ENCODE results near the gene NHERF1. TPM values are rescaled to one million over a fixed set of nuclear protein-coding genes. Genes with fewer than 3 reads are reported as not detected.

The NHERF1 gene
- total RNA-seq, 1 experiment from 2014 or later, result 90.8 TPM

- H3K9me3 ChIP-seq (ENCODE audit: control insufficient read depth, insufficient read depth, low read depth, low read length), result no peaks in the 10 kb centered on the region
- ChIA-PET CTCF (no interaction called here), POLR2A (interaction anchor here (0.6 kb wide), 1 partner anchor 10 kb away, joined by 5 read pairs; no protein-coding TSS in a partner anchor)
- no peak overlapping the region for H3K27ac ChIP-seq (ENCODE audit: low read length)
- no peaks in the 10 kb centered on the region for H3K4me1 ChIP-seq (ENCODE audit: control insufficient read depth, insufficient read depth, low read length)
- no peak for TF ChIP-seq SIN3A (IDR thresholded peaks at IDR 0.05; ENCODE audit: borderline replicate concordance, insufficient read depth, low read depth, low read length)
- ATAC-seq (no peak), DNase-seq (ENCODE audit: low read depth, low spot score) (no peak)
- intact Hi-C loops (cut with micrococcal nuclease; ENCODE audit: unreplicated experiment), result no loop called here
- peaks cover 2% of the 10 kb centered on the region; the same call in 1 of the 2 replicates for H3K36me3 ChIP-seq (ENCODE audit: control insufficient read depth, insufficient read depth, low read length)
- H3K27me3 ChIP-seq (ENCODE audit: control insufficient read depth, insufficient read depth, low read length), result no peaks in the 10 kb centered on the region
- no peak overlapping the region for H3K4me3 ChIP-seq (ENCODE audit: low read depth in 2 of 2, low read length in 2 of 2)
- in situ Hi-C loops (cut with HindIII; ENCODE audit: low pct_unique_long_range_greater_than_20kb, low sequenced_read_pairs), result no loop called here
- no TSS peak for BruUV-seq (replicated peaks)
Observed at GRCh38 chr17:74796866-74797265, 48.4 kb downstream of the NHERF1 start.

GRCh38 chr17:74797824-74798223, 49.4 kb downstream of the NHERF1 start:
- POLR2A ChIA-PET, result no interaction called here
- H3K9me3 ChIP-seq (ENCODE audit: control insufficient read depth, insufficient read depth, low read depth, low read length), result no peaks in the 10 kb centered on the region
- no peak for DNase-seq (ENCODE audit: low read depth, low spot score)
- no peaks in the 10 kb centered on the region for H3K4me1 ChIP-seq (ENCODE audit: control insufficient read depth, insufficient read depth, low read length)
- no peak for ATAC-seq
- in situ Hi-C loops (cut with HindIII; ENCODE audit: low pct_unique_long_range_greater_than_20kb, low sequenced_read_pairs), result no loop called here
- TF ChIP-seq REST (IDR thresholded peaks at IDR 0.05; ENCODE audit: insufficient read depth in 1 of 2, low read depth in 2 of 2, low read length in 1 of 2), result no peak
- TF ChIP-seq TCF7L2 (IDR thresholded peaks at IDR 0.05; ENCODE audit: low read depth, low read length), result no peak
- H3K36me3 ChIP-seq (ENCODE audit: control insufficient read depth, insufficient read depth, low read length), result no peaks in the 10 kb centered on the region
- no peak overlapping the region for H3K27ac ChIP-seq (ENCODE audit: low read length)
- CTCF ChIA-PET, result no interaction called here
- BruUV-seq (replicated peaks), result no TSS peak
- intact Hi-C loops (cut with micrococcal nuclease; ENCODE audit: unreplicated experiment), result no loop called here
- H3K27me3 ChIP-seq (ENCODE audit: control insufficient read depth, insufficient read depth, low read length), result no peaks in the 10 kb centered on the region
- H3K4me3 ChIP-seq (ENCODE audit: low read depth in 2 of 2, low read length in 2 of 2), result no peak overlapping the region

GRCh38 chr17:74798239-74798707, 49.8 kb downstream of the NHERF1 start:
- no peak for DNase-seq (ENCODE audit: low read depth, low spot score)
- Histone ChIP-seq H3K4me3 (ENCODE audit: low read depth in 2 of 2, low read length in 2 of 2) (no peak overlapping the region), H3K27ac (ENCODE audit: low read length) (no peak overlapping the region), H3K4me1 (ENCODE audit: control insufficient read depth, insufficient read depth, low read length) (no peaks in the 10 kb centered on the region; the same call in 1 of the 2 replicates), H3K9me3 (ENCODE audit: control insufficient read depth, insufficient read depth, low read depth, low read length) (no peaks in the 10 kb centered on the region), H3K27me3 (ENCODE audit: control insufficient read depth, insufficient read depth, low read length) (no peaks in the 10 kb centered on the region), H3K36me3 (ENCODE audit: control insufficient read depth, insufficient read depth, low read length) (no peaks in the 10 kb centered on the region)
- in situ Hi-C loops (cut with HindIII; ENCODE audit: low pct_unique_long_range_greater_than_20kb, low sequenced_read_pairs) (no loop called here), intact Hi-C loops (cut with micrococcal nuclease; ENCODE audit: unreplicated experiment) (no loop called here)
- no TSS peak for BruUV-seq (replicated peaks)
- TF ChIP-seq SIN3A (IDR thresholded peaks at IDR 0.05; ENCODE audit: borderline replicate concordance, insufficient read depth, low read depth, low read length) (no peak), CTCF (IDR thresholded peaks at IDR 0.05) (no peak), TCF7L2 (IDR thresholded peaks at IDR 0.05; ENCODE audit: low read depth, low read length) (no peak), POLR2AphosphoS5 (IDR thresholded peaks at IDR 0.05; ENCODE audit: low read depth, low read length) (no peak), REST (IDR thresholded peaks at IDR 0.05; ENCODE audit: insufficient read depth in 1 of 2, low read depth in 2 of 2, low read length in 1 of 2) (no peak)
- no peak for ATAC-seq
- ChIA-PET CTCF (no interaction called here), POLR2A (no interaction called here)
